Measurements from ENCODE around the gene NPAS3.

NPAS3 gene

DNA sequence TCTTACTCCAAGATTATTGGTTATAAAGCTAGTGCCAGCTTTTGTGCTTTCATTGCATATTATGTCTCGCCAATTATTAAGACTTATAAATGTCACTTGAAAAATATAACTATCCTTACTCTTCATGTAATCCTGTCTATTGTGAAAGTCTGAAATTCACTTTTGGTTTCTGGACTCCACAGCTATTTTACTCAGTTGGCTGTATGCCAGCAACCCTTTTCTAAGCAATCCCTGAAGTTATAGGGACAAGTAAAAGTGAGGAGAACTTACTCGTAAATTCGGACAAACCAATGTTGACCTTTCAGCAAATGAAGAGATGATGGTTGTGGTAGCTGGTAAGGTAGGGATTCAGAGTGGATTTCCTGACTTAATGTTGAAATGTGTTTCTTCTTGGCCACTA, 196.3 kb downstream of the NPAS3 start:
- POLR2A ChIA-PET = no interaction called here
- CTCF ChIA-PET = no interaction called here
- Histone ChIP-seq H3K36me3 (ENCODE audit: control insufficient read depth in 2 of 2, insufficient read depth in 1 of 2, low read length in 2 of 2) (no peaks in the 10 kb centered on the region), H3K4me3 (ENCODE audit: low read depth, low read length) (no peak overlapping the region), H3K27ac (ENCODE audit: extremely low read depth, low read depth, low read length) (no peak overlapping the region), H3K4me1 (ENCODE audit: control insufficient read depth, insufficient read depth, low read length) (no peaks in the 10 kb centered on the region), H3K9me3 (ENCODE audit: control insufficient read depth, insufficient read depth, low read depth, low read length) (no peaks in the 10 kb centered on the region)
- TF ChIP-seq ZNF529 (tag by site-specific recombination; IDR thresholded peaks at IDR 0.05; ENCODE audit: insufficient replicate concordance) (no peak), ZNF169 (tag by site-specific recombination; IDR thresholded peaks at IDR 0.05) (no peak), ZBTB6 (tag by site-specific recombination; IDR thresholded peaks at IDR 0.05) (no peak), ZNF324 (tag by site-specific recombination; IDR thresholded peaks at IDR 0.05) (no peak), ZNF558 (tag by site-specific recombination; IDR thresholded peaks at IDR 0.05) (no peak), ZNF366 (tag by site-specific recombination; conservative IDR thresholded peaks at IDR 0.05) (no peak)
- TF ChIP-seq, protein P1, sequence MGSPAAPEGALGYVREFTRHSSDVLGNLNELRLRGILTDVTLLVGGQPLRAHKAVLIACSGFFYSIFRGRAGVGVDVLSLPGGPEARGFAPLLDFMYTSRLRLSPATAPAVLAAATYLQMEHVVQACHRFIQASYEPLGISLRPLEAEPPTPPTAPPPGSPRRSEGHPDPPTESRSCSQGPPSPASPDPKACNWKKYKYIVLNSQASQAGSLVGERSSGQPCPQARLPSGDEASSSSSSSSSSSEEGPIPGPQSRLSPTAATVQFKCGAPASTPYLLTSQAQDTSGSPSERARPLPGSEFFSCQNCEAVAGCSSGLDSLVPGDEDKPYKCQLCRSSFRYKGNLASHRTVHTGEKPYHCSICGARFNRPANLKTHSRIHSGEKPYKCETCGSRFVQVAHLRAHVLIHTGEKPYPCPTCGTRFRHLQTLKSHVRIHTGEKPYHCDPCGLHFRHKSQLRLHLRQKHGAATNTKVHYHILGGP (tag by site-specific recombination; IDR thresholded peaks at IDR 0.05) = no peak

GRCh38 chr14:33150666-33151428, 212.2 kb downstream of the NPAS3 start:
- no peaks in the 10 kb centered on the region for H3K4me1 ChIP-seq (ENCODE audit: control insufficient read depth, insufficient read depth, low read length)
- no peak overlapping the region for H3K27ac ChIP-seq (ENCODE audit: extremely low read depth, low read depth, low read length)
- no peak overlapping the region for H3K4me3 ChIP-seq (ENCODE audit: low read depth, low read length)
- POLR2A ChIA-PET = no interaction called here
- no peaks in the 10 kb centered on the region for H3K9me3 ChIP-seq (ENCODE audit: control insufficient read depth, insufficient read depth, low read depth, low read length)
- CTCF ChIA-PET = no interaction called here
- TF ChIP-seq, protein P2, sequence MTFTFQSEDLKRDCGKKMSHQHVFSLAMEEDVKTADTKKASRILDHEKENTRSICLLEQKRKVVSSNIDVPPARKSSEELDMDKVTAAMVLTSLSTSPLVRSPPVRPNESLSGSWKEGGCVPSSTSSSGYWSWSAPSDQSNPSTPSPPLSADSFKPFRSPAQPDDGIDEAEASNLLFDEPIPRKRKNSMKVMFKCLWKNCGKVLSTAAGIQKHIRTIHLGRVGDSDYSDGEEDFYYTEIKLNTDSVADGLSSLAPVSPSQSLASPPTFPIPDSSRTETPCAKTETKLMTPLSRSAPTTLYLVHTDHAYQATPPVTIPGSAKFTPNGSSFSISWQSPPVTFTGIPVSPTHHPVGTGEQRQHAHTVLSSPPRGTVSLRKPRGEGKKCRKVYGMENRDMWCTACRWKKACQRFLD (tag by site-specific recombination; IDR thresholded peaks at IDR 0.05) = no peak
- TF ChIP-seq, protein P3, sequence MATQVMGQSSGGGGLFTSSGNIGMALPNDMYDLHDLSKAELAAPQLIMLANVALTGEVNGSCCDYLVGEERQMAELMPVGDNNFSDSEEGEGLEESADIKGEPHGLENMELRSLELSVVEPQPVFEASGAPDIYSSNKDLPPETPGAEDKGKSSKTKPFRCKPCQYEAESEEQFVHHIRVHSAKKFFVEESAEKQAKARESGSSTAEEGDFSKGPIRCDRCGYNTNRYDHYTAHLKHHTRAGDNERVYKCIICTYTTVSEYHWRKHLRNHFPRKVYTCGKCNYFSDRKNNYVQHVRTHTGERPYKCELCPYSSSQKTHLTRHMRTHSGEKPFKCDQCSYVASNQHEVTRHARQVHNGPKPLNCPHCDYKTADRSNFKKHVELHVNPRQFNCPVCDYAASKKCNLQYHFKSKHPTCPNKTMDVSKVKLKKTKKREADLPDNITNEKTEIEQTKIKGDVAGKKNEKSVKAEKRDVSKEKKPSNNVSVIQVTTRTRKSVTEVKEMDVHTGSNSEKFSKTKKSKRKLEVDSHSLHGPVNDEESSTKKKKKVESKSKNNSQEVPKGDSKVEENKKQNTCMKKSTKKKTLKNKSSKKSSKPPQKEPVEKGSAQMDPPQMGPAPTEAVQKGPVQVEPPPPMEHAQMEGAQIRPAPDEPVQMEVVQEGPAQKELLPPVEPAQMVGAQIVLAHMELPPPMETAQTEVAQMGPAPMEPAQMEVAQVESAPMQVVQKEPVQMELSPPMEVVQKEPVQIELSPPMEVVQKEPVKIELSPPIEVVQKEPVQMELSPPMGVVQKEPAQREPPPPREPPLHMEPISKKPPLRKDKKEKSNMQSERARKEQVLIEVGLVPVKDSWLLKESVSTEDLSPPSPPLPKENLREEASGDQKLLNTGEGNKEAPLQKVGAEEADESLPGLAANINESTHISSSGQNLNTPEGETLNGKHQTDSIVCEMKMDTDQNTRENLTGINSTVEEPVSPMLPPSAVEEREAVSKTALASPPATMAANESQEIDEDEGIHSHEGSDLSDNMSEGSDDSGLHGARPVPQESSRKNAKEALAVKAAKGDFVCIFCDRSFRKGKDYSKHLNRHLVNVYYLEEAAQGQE (tag by site-specific recombination; IDR thresholded peaks at IDR 0.05) = no peak
- no peak for TF ChIP-seq SP3 (tag by site-specific recombination; IDR thresholded peaks at IDR 0.05)
- TF ChIP-seq ZNF791 (tag by site-specific recombination; IDR thresholded peaks at IDR 0.05) = no peak
- no peak for TF ChIP-seq ZNF266 (tag by site-specific recombination; IDR thresholded peaks at IDR 0.05; ENCODE audit: low read depth)
- TF ChIP-seq MEIS1 (CRISPR knock-in tag; IDR thresholded peaks at IDR 0.05; ENCODE audit: borderline replicate concordance) = no peak
- TF ChIP-seq ZNF830 (tag by site-specific recombination; IDR thresholded peaks at IDR 0.05; ENCODE audit: low read depth) = no peak
- no peak for TF ChIP-seq ZNF140 (tag by site-specific recombination; IDR thresholded peaks at IDR 0.05)
- TF ChIP-seq ZFP41 (tag by site-specific recombination; IDR thresholded peaks at IDR 0.05; ENCODE audit: borderline replicate concordance) = no peak
- no peak for TF ChIP-seq ZNF776 (tag by site-specific recombination; IDR thresholded peaks at IDR 0.05; ENCODE audit: borderline replicate concordance)
- TF ChIP-seq, protein P4, sequence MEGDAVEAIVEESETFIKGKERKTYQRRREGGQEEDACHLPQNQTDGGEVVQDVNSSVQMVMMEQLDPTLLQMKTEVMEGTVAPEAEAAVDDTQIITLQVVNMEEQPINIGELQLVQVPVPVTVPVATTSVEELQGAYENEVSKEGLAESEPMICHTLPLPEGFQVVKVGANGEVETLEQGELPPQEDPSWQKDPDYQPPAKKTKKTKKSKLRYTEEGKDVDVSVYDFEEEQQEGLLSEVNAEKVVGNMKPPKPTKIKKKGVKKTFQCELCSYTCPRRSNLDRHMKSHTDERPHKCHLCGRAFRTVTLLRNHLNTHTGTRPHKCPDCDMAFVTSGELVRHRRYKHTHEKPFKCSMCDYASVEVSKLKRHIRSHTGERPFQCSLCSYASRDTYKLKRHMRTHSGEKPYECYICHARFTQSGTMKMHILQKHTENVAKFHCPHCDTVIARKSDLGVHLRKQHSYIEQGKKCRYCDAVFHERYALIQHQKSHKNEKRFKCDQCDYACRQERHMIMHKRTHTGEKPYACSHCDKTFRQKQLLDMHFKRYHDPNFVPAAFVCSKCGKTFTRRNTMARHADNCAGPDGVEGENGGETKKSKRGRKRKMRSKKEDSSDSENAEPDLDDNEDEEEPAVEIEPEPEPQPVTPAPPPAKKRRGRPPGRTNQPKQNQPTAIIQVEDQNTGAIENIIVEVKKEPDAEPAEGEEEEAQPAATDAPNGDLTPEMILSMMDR (tag by site-specific recombination; IDR thresholded peaks at IDR 0.05) = no peak
- no peak for TF ChIP-seq ZNF223 (tag by site-specific recombination; IDR thresholded peaks at IDR 0.05)
- no peak for TF ChIP-seq ZNF785 (tag by site-specific recombination; IDR thresholded peaks at IDR 0.05)
- TF ChIP-seq ZNF621 (tag by site-specific recombination; IDR thresholded peaks at IDR 0.05) = no peak
- TF ChIP-seq ZNF544 (tag by site-specific recombination; IDR thresholded peaks at IDR 0.05) = no peak
- TF ChIP-seq ZNF239 (tag by site-specific recombination; IDR thresholded peaks at IDR 0.05) = no peak
- no peak for TF ChIP-seq GLI2 (tag by site-specific recombination; IDR thresholded peaks at IDR 0.05; ENCODE audit: borderline replicate concordance, low read depth)
- TF ChIP-seq ZNF530 (tag by site-specific recombination; IDR thresholded peaks at IDR 0.05; ENCODE audit: low read depth) = no peak
- no peak for TF ChIP-seq RBAK (tag by site-specific recombination; IDR thresholded peaks at IDR 0.05)
- TF ChIP-seq ZNF324 (tag by site-specific recombination; IDR thresholded peaks at IDR 0.05) = no peak
- no peaks in the 10 kb centered on the region for H3K36me3 ChIP-seq (ENCODE audit: control insufficient read depth in 2 of 2, insufficient read depth in 1 of 2, low read length in 2 of 2)
